Body of pancreas (tissue), 4 donors: ENCODE measurements around the gene CHCHD3.

Experiments used
- CTCF ChIP-seq, 7 experiments: fragments of 450-650 bp in 4 of 7; fragments of 200-600 bp in 3 of 7; sonication (generic) in 3 of 7; IDR thresholded peaks; one replicate each; pipeline ENCODE4 v1.5.1; 2016 to 2019; ENCODE audit warnings: antibody characterized with exemption in 7 of 7
- POLR2A ChIP-seq, 3 donors: fragments of 450-650 bp; IDR thresholded peaks; one replicate each; pipeline ENCODE4 v1.6.1; 2016; ENCODE audit warnings: antibody characterized with exemption in 3 of 3, mild to moderate bottlenecking in 2 of 3

GRCh38 chr7:133112335-133112734, 30.4 kb upstream of the CHCHD3 start:
- TF ChIP-seq CTCF (IDR thresholded peaks at IDR 0.05) (no peak), POLR2A (IDR thresholded peaks at IDR 0.05) (no peak)
